GM23338 (cell line): ENCODE data around the gene ZNF445.

ENCODE experiments used
- CTCF ChIP-seq, 2 experiments: fragments of 200-600 bp in 1 of 2; sonication (generic) in 1 of 2; conservative IDR thresholded peaks; 2 replicates each; pipeline versions ENCODE4 v1.5.1 to v1.6.1; 2016 to 2017; ENCODE audit warnings: antibody characterized with exemption in 2 of 2, low read depth in 2 of 2, mild to moderate bottlenecking in 2 of 2, moderate library complexity in 1 of 2
- ETS1 ChIP-seq: IDR thresholded peaks from 2 replicates; pipeline ENCODE4 v1.6.1; 2016; ENCODE audit warnings: antibody characterized with exemption
- EZH2 ChIP-seq: fragments of 200-600 bp; sonication (generic); IDR thresholded peaks from one replicate; pipeline ENCODE4 v1.8.0; 2017; ENCODE audit warnings: antibody characterized with exemption, mild to moderate bottlenecking, low read depth; ENCODE audit not compliant: unreplicated experiment
- EZH2phosphoT487 ChIP-seq: fragments of 200-600 bp; sonication (generic); IDR thresholded peaks from one replicate; pipeline ENCODE4 v1.8.1; 2018; ENCODE audit warnings: antibody characterized with exemption; ENCODE audit not compliant: unreplicated experiment
- JUNB ChIP-seq: IDR thresholded peaks from one replicate; pipeline ENCODE4 v1.6.1; 2016; ENCODE audit warnings: antibody characterized with exemption; ENCODE audit not compliant: unreplicated experiment
- NANOG ChIP-seq: IDR thresholded peaks from 2 replicates; pipeline ENCODE4 v1.6.1; 2016; ENCODE audit warnings: antibody characterized with exemption, borderline replicate concordance
- POLR2AphosphoS5 ChIP-seq: IDR thresholded peaks from 2 replicates; pipeline ENCODE4 v1.6.1; 2016; ENCODE audit warnings: antibody characterized with exemption, low read depth
- REST ChIP-seq: IDR thresholded peaks from one replicate; pipeline ENCODE4 v1.6.1; 2018; ENCODE audit warnings: antibody characterized with exemption; ENCODE audit not compliant: unreplicated experiment
- ZNF114 ChIP-seq: fragments of 250-450 bp; sonication (Bioruptor Pico); IDR thresholded peaks from 2 replicates; pipeline ENCODE4 v1.5.0; 2020; ENCODE audit warnings: mild to moderate bottlenecking, moderate library complexity
- ZNF462 ChIP-seq: fragments of 250-450 bp; sonication (Bioruptor Pico); IDR thresholded peaks from 2 replicates; pipeline ENCODE4 v1.5.0; 2020; ENCODE audit warnings: mild to moderate bottlenecking, moderate library complexity

GRCh38 chr3:44424758-44425157, 52.7 kb downstream of the ZNF445 start:
- TF ChIP-seq EZH2 (no peak), CTCF (conservative IDR thresholded peaks at IDR 0.05; ENCODE audit: low read depth in 2 of 2) (no peak), ZNF462 (no peak), POLR2AphosphoS5 (no peak), REST (no peak), NANOG (no peak), ZNF114 (CRISPR knock-in tag) (no peak), ETS1 (no peak), EZH2phosphoT487 (no peak), JUNB (no peak)
